PFSK-1 (cell line): ENCODE results near the gene LTBP1.

Experiments
- FOXP2 ChIP-seq: optimal IDR thresholded peaks from 2 replicates; pipeline ENCODE3; 2011; ENCODE audit warnings: borderline replicate concordance, control low read depth, inconsistent platforms; ENCODE audit not compliant: insufficient read depth; ENCODE audit errors: extremely low read length, extremely low read depth
- POLR2AphosphoS5 ChIP-seq: IDR thresholded peaks from 2 replicates; pipeline ENCODE4 v1.6.1; 2012; ENCODE audit warnings: low read depth, mild to moderate bottlenecking, control low read depth, low read length, moderate library complexity
- SIN3A ChIP-seq: IDR thresholded peaks from 2 replicates; pipeline ENCODE4 v1.6.1; 2012; ENCODE audit warnings: mild to moderate bottlenecking, low read length, moderate library complexity, borderline replicate concordance; ENCODE audit not compliant: insufficient read depth
- TAF1 ChIP-seq: IDR thresholded peaks from 2 replicates; pipeline ENCODE4 v1.6.1; 2012; ENCODE audit warnings: low read length, control low read depth, borderline replicate concordance; ENCODE audit not compliant: insufficient read depth
- TF ChIP-seq, protein P1 (sequence below), 2 experiments: IDR thresholded peaks; 2 replicates each; pipeline versions ENCODE4 v1.6.1 to v1.8.0; 2011 to 2012; ENCODE audit warnings: low read depth in 2 of 2, low read length in 2 of 2, control low read depth in 1 of 2, inconsistent platforms in 1 of 2, mild to moderate bottlenecking in 1 of 2, moderate library complexity in 1 of 2; ENCODE audit not compliant: insufficient read depth in 1 of 2

LTBP1 gene

GRCh38 chr2:33139949-33140348 lies 193.2 kb downstream of the LTBP1 start:
- no peak for TF ChIP-seq SIN3A
- no peak for TF ChIP-seq TAF1
- no peak for TF ChIP-seq FOXP2
- TF ChIP-seq POLR2AphosphoS5, result no peak
- TF ChIP-seq, protein P1, sequence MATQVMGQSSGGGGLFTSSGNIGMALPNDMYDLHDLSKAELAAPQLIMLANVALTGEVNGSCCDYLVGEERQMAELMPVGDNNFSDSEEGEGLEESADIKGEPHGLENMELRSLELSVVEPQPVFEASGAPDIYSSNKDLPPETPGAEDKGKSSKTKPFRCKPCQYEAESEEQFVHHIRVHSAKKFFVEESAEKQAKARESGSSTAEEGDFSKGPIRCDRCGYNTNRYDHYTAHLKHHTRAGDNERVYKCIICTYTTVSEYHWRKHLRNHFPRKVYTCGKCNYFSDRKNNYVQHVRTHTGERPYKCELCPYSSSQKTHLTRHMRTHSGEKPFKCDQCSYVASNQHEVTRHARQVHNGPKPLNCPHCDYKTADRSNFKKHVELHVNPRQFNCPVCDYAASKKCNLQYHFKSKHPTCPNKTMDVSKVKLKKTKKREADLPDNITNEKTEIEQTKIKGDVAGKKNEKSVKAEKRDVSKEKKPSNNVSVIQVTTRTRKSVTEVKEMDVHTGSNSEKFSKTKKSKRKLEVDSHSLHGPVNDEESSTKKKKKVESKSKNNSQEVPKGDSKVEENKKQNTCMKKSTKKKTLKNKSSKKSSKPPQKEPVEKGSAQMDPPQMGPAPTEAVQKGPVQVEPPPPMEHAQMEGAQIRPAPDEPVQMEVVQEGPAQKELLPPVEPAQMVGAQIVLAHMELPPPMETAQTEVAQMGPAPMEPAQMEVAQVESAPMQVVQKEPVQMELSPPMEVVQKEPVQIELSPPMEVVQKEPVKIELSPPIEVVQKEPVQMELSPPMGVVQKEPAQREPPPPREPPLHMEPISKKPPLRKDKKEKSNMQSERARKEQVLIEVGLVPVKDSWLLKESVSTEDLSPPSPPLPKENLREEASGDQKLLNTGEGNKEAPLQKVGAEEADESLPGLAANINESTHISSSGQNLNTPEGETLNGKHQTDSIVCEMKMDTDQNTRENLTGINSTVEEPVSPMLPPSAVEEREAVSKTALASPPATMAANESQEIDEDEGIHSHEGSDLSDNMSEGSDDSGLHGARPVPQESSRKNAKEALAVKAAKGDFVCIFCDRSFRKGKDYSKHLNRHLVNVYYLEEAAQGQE (IDR thresholded peaks at IDR 0.05; ENCODE audit: insufficient read depth in 1 of 2, low read depth in 2 of 2, low read length in 2 of 2), result no peak

DNA sequence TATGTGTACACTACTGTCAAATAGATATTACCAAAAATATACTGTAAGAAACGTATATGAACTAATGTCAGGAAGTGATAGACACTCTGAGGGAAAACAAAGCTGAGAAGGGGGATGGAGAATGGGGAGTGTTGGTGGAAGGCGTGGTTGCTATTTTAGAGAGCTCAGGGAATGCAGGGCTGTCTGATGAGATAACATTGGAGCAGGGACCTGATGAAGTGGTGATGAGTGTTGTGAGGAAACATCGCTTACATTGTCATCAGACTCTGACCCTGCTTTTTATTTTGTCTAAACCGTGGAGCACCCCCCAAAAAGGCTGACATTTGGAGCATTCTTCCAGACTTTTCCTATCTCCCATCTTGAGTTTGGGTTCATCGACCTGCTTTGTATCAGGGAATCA lies 194.7 kb downstream of the LTBP1 start:
- no peak for TF ChIP-seq POLR2AphosphoS5
- TF ChIP-seq FOXP2, result no peak
- TF ChIP-seq, protein P1 (IDR thresholded peaks at IDR 0.05; ENCODE audit: insufficient read depth in 1 of 2, low read depth in 2 of 2, low read length in 2 of 2), result no peak
- no peak for TF ChIP-seq SIN3A
- TF ChIP-seq TAF1, result no peak

- no peak for TF ChIP-seq SIN3A
- TF ChIP-seq POLR2AphosphoS5, result no peak
- no peak for TF ChIP-seq TAF1
- TF ChIP-seq FOXP2, result no peak
- TF ChIP-seq, protein P1 (IDR thresholded peaks at IDR 0.05; ENCODE audit: insufficient read depth in 1 of 2, low read depth in 2 of 2, low read length in 2 of 2), result no peak
Measured at GRCh38 chr2:33142810-33143209, 196.1 kb downstream of the LTBP1 start.

DNA sequence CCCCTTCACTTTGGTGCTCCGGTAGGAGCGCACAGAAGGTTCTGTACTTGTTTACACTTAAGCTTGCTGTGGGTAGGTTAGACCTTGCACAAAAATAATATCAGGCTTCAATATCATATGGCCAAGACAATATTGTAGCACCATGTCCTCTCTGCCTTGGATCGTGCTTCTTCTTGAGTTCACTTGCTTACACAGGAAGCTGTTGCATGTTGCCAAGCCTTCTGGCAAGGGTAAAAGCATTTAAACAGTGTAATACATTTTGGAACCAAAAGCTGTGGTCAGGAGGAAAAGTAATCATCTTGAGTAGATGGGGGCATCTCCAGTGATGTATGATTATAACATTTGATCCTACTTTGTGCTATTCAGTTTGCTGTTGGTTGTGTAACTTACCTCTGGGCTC lies 197.5 kb downstream of the LTBP1 start:
- no peak for TF ChIP-seq POLR2AphosphoS5
- no peak for TF ChIP-seq FOXP2
- TF ChIP-seq TAF1, result no peak
- TF ChIP-seq, protein P1 (IDR thresholded peaks at IDR 0.05; ENCODE audit: insufficient read depth in 1 of 2, low read depth in 2 of 2, low read length in 2 of 2), result no peak
- TF ChIP-seq SIN3A, result no peak

GRCh38 chr2:33145459-33145858 lies 198.7 kb downstream of the LTBP1 start:
- no peak for TF ChIP-seq TAF1
- TF ChIP-seq SIN3A, result no peak
- TF ChIP-seq, protein P1 (IDR thresholded peaks at IDR 0.05; ENCODE audit: insufficient read depth in 1 of 2, low read depth in 2 of 2, low read length in 2 of 2), result no peak
- TF ChIP-seq POLR2AphosphoS5, result no peak
- no peak for TF ChIP-seq FOXP2
